A549 (cell line): Measurements from ENCODE around the gene ZNF582.
"Not testable (repeated sequence)": the region's sequence is repeated elsewhere in the genome, so short reads cannot be mapped to it uniquely, and the experiment has no call there.

Experiments
- CBX2 ChIP-seq: fragments of 200-600 bp; sonication (generic); IDR thresholded peaks from 2 replicates; pipeline ENCODE4 v1.6.1; 2016; ENCODE audit warnings: low read depth, mild to moderate bottlenecking, borderline replicate concordance
- CBX8 ChIP-seq: fragments of 200-600 bp; sonication (generic); IDR thresholded peaks from 2 replicates; pipeline ENCODE4 v1.6.1; 2016
- CHD2 ChIP-seq: fragments of 150-350 bp; IDR thresholded peaks from 2 replicates; pipeline ENCODE4 v1.6.1; 2014; ENCODE audit warnings: low read length; ENCODE audit not compliant: partially characterized antibody
- EP300 ChIP-seq, 2 experiments: fragments of >200 bp; sonication (Bioruptor Twin); formaldehyde crosslinking; IDR thresholded peaks; 2 replicates in 1 of 2; 3 replicates in 1 of 2; pipeline ENCODE4 v1.6.1; 2016 to 2017
- MYC ChIP-seq: IDR thresholded peaks from 2 replicates; pipeline ENCODE4 v1.6.1; 2012; ENCODE audit warnings: mild to moderate bottlenecking, inconsistent platforms, low read length, improper control_type of control experiment, borderline replicate concordance
- NR3C1 ChIP-seq: fragments of >200 bp; sonication (Bioruptor Twin); formaldehyde crosslinking; IDR thresholded peaks from 3 replicates; pipeline ENCODE4 v1.6.1; 2017
- POLR2A ChIP-seq: IDR thresholded peaks from 2 replicates; pipeline ENCODE4 v1.6.1; 2012; ENCODE audit warnings: mild to moderate bottlenecking, low read length
- RFX5 ChIP-seq: fragments of 450-650 bp; IDR thresholded peaks from 2 replicates; pipeline ENCODE4 v1.7.1; 2014; ENCODE audit warnings: antibody characterized with exemption, mild to moderate bottlenecking, moderate library complexity
- TFCP2L1 ChIP-seq: fragments of 250-450 bp; sonication (Bioruptor Pico); IDR thresholded peaks from 2 replicates; pipeline ENCODE4 v1.5.0; 2021; ENCODE audit warnings: mild to moderate bottlenecking
- TF ChIP-seq, protein P1 (sequence below): fragments of >200 bp; sonication (Bioruptor Twin); formaldehyde crosslinking; IDR thresholded peaks from 3 replicates; pipeline ENCODE4 v1.5.1; 2016
- TF ChIP-seq, protein P2 (sequence below): IDR thresholded peaks from 2 replicates; pipeline ENCODE4 v1.6.1; 2012; ENCODE audit warnings: low read depth, borderline replicate concordance
- TF ChIP-seq, protein P3 (sequence below): fragments of 150-350 bp; IDR thresholded peaks from 2 replicates; pipeline ENCODE4 v1.6.1; 2014; ENCODE audit warnings: low read depth, mild to moderate bottlenecking, low read length

DNA sequence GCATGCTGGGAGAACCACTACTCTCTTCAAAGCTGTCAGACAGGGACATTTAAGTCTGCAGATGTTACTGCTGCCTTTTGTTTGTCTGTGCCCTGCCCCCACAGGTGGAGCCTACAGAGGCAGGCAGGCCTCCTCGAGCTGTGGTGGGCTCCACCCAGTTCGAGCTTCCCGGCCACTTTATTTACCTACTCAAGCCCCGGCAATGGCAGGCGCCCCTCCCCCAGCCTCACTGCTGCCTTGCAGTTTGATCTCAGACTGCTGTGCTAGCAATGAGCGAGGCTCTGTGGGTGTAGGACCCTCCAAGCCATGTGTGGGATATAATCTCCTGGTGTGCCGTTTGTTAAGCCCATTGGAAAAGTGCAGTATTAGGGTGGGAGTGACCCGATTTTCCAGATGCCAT, 56.3 kb downstream of the ZNF582 start:
- not testable (repeated sequence) for TF ChIP-seq CBX2; EP300 (IDR thresholded peaks at IDR 0.05); CBX8; POLR2A; CHD2; RFX5; TFCP2L1; NR3C1; MYC
- TF ChIP-seq, protein P1, sequence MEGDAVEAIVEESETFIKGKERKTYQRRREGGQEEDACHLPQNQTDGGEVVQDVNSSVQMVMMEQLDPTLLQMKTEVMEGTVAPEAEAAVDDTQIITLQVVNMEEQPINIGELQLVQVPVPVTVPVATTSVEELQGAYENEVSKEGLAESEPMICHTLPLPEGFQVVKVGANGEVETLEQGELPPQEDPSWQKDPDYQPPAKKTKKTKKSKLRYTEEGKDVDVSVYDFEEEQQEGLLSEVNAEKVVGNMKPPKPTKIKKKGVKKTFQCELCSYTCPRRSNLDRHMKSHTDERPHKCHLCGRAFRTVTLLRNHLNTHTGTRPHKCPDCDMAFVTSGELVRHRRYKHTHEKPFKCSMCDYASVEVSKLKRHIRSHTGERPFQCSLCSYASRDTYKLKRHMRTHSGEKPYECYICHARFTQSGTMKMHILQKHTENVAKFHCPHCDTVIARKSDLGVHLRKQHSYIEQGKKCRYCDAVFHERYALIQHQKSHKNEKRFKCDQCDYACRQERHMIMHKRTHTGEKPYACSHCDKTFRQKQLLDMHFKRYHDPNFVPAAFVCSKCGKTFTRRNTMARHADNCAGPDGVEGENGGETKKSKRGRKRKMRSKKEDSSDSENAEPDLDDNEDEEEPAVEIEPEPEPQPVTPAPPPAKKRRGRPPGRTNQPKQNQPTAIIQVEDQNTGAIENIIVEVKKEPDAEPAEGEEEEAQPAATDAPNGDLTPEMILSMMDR, result not testable (repeated sequence)
- TF ChIP-seq, protein P2, sequence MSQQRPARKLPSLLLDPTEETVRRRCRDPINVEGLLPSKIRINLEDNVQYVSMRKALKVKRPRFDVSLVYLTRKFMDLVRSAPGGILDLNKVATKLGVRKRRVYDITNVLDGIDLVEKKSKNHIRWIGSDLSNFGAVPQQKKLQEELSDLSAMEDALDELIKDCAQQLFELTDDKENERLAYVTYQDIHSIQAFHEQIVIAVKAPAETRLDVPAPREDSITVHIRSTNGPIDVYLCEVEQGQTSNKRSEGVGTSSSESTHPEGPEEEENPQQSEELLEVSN, result not testable (repeated sequence)
- TF ChIP-seq, protein P3, sequence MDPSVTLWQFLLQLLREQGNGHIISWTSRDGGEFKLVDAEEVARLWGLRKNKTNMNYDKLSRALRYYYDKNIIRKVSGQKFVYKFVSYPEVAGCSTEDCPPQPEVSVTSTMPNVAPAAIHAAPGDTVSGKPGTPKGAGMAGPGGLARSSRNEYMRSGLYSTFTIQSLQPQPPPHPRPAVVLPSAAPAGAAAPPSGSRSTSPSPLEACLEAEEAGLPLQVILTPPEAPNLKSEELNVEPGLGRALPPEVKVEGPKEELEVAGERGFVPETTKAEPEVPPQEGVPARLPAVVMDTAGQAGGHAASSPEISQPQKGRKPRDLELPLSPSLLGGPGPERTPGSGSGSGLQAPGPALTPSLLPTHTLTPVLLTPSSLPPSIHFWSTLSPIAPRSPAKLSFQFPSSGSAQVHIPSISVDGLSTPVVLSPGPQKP, result not testable (repeated sequence)
